Hematopoietic multipotent progenitor cell treated with erythropoietin and hydrocortisone succinate and interleukin-3 and kit ligand, for 8 days (in vitro differentiated cells): Measurements from ENCODE around the gene BCL11B.

Source experiments
- DNase-seq: peaks from one replicate; pipeline ENCODE4 v3.0.0-alpha.2; 2015

BCL11B gene

GRCh38 chr14:99131632-99132271 lies 140.2 kb downstream of the BCL11B start:
- no peak for DNase-seq

DNA sequence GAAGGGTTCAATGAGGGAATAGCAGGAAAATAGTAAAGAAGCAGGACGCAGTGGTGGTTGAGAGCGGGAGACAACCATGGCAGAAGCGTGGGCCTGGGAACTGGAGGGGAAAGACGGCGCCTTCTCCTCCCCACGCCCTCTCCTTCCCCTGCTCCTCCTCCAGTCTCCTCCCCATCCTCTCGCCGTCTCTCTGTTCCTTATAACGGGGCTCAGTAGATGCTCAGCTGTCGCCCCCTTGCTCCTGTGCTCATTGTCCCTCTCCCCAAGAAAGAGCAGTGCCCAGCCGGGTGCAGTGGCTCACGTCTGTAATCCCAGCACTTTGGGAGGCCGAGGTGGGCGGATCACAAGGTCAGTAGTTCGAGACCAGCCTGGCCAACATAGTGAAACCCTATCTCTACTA lies 142.0 kb downstream of the BCL11B start:
- no peak for DNase-seq

- DNase-seq, result no peak
These were observed 142.7 kb downstream of the BCL11B start for GRCh38 chr14:99129211-99129696.

GRCh38 chr14:99128185-99128584 lies 143.8 kb downstream of the BCL11B start:
- no peak for DNase-seq

DNA sequence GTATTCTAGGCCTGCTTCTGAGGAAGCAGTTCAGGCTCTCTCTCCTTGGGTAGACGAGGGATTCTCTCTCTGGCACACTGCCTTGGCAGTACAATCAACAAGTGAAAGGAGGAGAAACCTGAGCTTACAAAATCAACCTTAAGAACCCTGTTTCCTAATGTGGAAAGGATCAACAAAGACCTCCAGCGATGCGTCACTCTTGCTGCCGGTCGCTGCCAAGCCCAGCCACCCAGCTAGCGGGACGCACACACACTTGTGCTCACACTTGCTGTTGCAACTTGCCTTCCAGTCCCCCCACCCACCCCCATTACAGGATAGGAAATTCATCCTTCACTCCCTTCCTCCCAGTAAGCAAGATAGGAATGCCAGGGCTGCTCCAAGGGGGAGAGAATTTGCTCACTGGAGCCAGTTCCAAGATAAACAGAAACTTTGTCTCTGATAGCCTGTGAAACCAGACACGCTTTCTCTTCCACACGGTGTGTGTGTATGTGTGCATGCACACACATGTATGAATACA lies 144.3 kb downstream of the BCL11B start:
- DNase-seq, result no peak

GRCh38 chr14:99125616-99126431 lies 146.2 kb downstream of the BCL11B start:
- DNase-seq, result no peak

GRCh38 chr14:99125113-99125512 lies 146.9 kb downstream of the BCL11B start:
- no peak for DNase-seq

DNA sequence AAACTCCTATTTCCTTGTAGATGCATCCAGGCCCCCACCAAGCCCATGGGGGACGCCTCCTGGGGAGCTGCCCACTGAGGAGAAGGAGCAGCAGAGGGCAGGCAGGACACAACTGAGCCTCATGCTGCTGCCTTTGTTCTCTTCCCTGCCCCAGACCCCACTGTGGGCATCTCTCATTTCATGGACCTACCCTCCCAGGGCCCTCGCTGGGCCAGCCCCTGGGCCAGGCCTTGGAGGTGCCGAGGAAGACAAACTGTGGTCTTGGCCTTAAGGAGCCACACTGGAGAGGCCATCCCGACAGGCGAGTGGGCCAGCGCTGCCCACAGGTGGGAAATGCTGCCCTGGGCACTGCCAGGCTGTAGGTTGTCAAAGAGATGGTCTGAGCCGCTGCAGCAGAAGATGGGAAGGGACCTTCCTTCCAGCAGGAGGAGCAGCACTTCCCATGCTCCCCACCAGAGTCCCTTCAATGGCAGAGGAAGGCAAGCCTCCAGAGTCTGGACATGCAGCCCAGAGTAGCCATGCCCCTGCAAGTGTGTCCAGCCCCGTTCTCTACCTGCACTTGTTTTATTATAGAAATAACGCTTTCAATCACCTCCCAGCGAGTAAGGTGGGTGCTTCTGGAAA lies 147.4 kb downstream of the BCL11B start:
- DNase-seq, result no peak

DNA sequence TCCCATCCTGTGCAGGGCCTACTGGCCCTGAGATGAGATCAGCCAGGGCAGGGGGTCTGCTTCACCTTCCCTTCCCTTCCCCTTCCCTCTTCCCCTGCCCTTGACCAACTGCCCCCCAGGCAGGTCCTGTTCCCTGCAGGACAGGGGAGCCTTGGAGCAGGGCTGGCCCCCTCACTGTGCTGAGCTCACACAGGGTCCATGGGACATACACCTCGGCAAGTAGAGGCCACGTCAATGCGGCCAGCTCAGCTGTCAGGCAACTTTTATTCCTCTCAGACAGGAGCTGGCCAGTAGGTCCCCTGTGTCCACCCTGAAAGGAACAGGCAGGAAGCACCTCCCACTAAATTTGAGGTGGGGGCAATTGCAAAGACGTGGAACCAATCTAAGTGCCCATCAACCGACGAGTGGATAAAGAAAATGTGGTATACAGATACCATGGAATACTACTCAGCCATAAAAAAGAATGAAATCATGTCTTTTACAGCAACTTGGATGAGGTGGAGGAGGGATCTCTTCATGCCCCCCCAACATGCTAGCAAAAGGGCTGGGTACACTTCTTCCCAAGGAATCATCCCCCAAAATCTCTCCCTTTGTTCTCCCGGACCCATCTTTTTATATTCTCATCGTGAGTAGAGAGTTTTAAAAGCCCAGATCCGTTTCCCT lies 148.7 kb downstream of the BCL11B start:
- DNase-seq, result no peak

DNA sequence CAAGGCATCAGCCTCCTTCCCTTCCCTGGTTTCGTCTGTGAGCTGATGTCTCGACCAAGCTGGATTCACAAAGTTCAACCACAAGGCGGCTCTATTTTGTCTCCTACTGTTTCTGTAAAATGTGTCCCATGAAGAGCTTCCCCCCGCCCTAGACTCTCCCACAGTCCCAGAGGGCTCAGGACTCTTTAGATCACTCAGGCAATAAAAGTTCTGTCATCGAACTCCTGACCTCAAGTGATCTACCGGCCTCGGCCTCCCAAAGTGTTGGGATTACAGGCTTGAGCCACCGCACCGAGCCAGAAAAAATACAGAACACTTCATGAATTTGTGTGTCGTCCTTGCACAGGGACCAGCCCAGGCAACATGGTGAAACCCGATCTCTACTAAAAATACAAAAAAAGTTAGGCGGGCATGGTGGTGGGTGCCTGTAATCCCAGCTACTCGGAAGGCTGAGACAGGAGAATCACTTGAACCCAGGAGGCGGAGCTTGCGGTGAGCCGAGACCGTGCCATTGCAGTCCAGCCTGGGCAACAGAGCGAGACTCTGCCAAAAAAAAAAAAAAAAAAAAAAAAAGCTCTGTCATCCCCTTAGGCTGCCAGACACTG lies 149.4 kb downstream of the BCL11B start:
- DNase-seq, result no peak

DNA sequence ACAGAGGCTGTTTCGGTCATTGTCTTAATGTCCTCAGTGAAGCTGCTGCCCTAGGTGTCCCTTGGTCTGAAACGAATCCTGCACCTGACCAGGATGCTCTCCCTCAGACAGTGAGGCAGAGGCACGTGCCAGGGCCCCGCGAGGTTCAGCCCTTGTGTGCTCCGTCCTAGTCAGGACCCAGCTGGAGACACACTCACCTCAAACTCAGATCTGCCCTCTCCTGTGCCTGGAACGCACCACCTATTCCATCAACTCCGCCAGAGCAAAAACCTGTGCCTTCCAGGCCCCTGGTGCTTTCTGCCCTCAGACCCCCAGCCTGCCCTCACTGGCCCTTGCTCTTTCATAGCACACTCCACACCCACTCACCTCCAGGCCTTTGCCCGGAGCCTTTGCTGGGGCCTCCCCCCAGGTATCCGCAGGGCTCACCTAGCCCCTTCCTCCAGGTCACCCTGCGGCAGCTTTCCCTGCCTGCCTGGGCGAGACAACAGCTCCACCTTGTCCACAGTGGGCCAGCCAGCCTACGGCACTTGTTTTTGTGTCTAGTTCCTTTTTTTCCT lies 150.6 kb downstream of the BCL11B start:
- no peak for DNase-seq

DNA sequence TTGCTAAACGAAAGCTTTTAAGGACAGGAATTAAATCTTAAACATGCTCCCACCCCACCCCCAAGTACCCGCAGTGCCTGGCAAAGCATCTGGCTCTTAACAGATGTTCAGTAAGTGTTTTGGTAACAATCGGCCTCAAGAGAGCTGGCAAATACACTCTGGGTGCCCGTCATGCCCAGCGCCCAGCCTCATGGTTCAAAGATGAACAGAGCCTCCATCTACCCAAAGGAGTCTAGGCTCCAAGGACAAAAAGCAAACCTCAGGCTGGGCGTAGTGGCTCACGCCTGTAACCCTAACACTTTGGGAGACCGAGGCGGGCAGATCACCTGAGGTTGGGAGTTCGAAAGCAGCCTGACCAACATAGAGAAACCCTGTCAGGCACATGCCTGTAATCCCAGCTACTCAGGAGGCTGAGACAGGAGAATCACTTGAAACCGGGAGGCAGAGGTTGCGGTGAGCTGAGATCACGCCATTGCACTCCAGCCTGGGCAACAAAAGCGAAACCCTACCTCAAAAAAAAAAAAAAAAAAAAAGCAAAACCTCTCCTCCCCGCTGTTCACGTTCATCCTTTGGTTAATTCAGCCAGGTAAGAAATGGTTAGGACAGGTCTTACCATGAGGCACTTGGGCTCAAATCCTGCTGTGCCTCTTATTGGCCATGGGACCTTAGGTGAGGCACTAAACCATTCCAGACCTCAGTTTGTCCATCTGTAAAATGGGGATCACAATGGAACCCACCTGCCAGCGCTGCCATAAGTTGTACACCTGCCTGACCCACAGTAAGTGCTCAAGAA lies 151.3 kb downstream of the BCL11B start:
- no peak for DNase-seq

DNA sequence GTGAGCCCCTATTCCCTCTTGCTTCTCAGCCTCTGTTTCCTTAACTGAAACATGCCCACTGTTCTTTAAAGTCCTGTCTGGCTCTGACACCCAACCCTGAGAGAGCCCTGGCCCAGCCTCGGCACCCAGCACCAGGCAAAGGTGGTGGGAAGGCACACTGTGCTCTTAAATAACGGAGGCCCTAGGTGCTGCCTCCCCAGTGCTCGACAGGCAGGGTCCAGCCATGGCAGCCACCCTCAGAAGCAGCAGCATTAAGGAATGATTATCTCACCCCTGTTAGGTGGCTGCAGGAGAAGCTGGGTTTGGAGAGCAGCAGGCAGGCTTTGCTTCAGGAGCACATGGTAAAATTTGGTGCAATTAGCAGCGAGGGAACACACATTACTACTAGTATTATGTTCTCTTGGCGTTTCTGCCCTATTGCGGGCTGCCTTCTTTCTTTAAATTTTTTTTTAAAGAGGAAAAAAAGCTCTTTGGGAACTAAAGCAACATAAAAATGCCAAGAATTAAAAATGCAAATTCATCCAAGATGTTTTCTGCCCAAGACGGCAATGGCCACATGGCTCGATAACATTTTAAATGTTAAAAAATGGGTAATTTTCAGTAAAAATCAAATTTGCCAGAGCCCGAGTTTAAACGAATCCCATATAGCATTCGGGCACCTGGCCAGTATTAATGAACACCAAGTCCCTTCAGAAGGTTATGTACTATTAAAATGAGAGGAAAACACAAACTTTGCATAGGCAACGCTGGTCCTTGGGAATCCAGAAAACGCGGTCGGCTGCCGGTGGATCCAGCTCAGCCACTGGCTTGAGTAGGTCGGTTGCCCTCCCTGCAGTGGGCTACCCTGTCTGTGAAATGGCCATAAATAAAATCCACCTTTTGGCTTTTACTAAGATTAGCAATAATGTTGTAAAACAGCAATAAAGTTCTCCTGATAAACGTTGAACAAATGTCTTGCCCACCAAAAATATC lies 152.2 kb downstream of the BCL11B start:
- no peak for DNase-seq
